ENCODE measurements around the gene TMOD1. TPM values are rescaled to one million over a fixed set of nuclear protein-coding genes. Genes with fewer than 3 reads are reported as not detected.

The TMOD1 gene
- total RNA-seq, 4 donors from 2014 or later: 9.2 to 20.7 (median 13.6) TPM

DNA sequence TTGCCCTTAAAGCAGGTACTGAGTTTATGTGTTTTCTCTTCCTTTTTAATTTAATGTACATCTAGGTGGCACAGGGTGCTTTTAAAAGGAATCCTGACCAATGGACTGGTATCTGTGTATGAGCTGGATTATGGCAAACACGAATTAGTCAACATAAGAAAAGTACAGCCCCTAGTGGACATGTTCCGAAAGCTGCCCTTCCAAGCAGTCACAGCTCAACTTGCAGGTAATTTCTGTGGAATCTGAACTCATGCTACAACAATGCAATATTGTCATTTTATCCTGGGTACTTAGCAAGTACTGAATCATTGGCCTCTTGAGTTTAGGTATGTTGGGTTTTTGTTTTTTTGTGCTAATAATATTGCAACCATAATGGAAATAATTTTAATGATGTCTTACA, 14.4 kb upstream of the TMOD1 start:
- TF ChIP-seq, protein P1, sequence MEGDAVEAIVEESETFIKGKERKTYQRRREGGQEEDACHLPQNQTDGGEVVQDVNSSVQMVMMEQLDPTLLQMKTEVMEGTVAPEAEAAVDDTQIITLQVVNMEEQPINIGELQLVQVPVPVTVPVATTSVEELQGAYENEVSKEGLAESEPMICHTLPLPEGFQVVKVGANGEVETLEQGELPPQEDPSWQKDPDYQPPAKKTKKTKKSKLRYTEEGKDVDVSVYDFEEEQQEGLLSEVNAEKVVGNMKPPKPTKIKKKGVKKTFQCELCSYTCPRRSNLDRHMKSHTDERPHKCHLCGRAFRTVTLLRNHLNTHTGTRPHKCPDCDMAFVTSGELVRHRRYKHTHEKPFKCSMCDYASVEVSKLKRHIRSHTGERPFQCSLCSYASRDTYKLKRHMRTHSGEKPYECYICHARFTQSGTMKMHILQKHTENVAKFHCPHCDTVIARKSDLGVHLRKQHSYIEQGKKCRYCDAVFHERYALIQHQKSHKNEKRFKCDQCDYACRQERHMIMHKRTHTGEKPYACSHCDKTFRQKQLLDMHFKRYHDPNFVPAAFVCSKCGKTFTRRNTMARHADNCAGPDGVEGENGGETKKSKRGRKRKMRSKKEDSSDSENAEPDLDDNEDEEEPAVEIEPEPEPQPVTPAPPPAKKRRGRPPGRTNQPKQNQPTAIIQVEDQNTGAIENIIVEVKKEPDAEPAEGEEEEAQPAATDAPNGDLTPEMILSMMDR (IDR thresholded peaks at IDR 0.05; ENCODE audit: low read depth): no peak

DNA sequence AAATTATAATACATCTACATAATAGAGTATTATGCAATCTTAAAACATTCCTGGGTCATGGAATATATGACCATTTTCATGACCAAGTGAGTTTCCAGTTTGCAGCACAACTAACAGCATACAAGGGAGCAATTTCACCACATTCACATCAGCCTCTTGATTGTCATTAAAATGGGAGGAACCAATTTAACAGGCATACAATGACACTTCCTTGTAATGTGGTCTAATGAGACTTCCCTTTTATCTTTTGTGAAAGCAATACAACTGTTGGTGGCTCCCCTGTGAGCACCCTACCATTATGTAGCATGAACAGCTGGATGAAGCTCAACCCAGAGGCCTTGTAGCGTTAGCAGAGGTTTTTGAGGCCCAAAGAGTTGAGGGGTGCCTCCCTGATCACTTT, 13.6 kb upstream of the TMOD1 start:
- TF ChIP-seq, protein P1 (IDR thresholded peaks at IDR 0.05; ENCODE audit: low read depth): no peak

DNA sequence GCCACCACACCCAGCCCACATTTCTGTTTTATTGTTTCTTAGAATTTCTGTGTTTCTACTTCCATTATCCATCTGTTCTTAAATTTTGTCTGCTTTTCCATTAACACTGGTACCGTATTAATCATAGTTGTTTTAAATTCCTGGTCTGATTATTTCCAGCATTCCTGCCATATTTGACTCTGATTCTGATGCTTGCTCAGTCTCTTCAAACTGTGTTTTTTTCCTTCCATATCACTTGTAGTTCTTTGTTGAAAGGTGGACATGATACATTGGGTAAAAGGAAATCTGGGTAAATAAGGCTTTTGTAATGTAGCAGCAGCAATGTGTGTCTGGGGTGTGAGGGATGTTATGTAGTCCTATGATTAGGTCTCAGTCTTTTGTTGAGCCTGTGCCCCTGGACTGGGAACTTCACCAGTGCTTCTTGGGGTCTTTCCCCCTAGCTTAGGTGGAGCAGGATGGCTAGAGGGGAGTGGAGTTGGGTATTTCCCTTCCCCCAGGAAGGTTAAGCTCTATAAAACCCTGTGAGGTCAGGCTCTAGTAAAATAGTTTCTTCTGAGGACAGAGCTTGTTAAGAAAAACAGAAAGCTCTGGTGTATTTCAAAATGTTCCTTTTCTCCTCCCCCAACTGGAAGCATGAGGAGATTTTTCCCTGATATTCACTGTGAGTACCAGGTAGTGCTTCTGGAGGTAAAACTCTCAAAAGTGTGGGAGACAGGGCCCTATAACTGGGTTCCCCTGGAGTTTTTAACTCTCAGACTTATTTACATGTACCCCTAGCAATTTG, 10.1 kb upstream of the TMOD1 start:
- TF ChIP-seq, protein P1 (IDR thresholded peaks at IDR 0.05; ENCODE audit: low read depth): no peak

DNA sequence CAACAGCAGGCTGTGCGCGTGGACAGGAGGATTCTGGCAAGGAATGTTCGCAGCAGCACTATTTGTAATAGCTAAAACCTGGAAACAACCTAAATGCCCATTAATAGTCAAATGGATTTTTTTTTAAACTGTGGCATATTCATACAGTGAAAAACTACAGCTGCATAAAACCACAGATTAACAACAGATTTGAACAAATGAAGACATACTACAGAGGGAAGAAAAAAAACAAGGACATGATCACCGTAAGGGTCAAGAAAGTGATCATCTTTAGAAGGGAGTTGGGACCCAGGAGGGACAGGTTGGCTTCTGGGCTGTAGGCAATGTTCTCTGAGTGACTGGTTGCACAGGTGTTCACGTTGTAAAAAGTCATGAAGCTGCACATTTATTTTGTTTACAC, 1.2 kb upstream of the TMOD1 start:
- TF ChIP-seq, protein P1 (IDR thresholded peaks at IDR 0.05; ENCODE audit: low read depth): no peak

- TF ChIP-seq, protein P1 (IDR thresholded peaks at IDR 0.05; ENCODE audit: low read depth): no peak
Measured at GRCh38 chr9:97500765-97501176, 695 bp upstream of the TMOD1 start.

GRCh38 chr9:97501972-97502221, 431 bp downstream of the TMOD1 start:
- TF ChIP-seq, protein P1 (IDR thresholded peaks at IDR 0.05; ENCODE audit: low read depth): no peak

GRCh38 chr9:97502222-97502983, 937 bp downstream of the TMOD1 start:
- TF ChIP-seq, protein P1 (IDR thresholded peaks at IDR 0.05; ENCODE audit: low read depth): no peak

All from subcutaneous adipose tissue (tissue), 4 donors.